ENCODE measurements around the gene ABCA10.

Gene ABCA10

DNA sequence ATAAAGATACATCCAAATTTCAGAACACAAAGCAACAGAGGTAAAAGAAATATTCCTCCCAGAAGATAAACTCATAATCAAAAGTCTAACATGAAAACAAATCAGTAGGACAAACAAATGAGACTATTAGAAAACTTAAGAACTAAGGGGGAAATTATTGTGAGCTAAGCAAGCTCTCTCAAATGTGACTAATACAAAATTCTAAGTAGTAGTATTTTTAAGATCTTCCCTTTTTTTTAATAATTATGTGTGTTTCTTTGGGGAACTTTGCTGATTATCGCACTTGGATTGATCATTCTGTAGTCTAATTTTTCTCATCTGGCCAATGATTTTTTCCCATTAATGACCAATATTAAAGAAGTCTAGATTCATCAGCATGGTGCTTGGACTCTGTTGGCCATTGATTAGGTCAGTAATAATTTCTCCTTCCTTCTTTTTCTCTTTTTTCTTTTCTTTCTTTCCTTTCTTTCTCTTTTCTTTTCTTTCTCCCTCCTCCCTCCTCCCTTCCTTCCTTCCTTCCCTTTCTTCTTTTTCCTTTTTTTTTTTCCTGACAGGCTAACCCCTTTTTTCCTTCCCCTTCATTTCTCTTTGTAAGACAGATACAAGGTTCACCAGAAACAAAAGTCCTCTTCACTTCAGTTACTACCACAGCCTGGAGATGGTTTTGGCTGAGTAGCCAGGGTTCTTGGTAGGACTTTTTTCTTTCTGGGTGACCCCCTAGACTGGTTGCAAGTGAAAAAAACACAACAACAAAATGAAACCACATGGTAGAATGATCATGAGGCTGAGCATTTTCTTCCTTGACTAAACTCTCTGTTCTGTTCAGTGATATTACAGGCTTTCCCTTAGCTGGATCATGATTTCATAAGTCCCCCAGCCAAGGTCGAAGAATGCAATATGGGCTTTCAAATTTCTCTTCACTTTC, 84.0 kb downstream of the ABCA10 start:
- H3K4me3 ChIP-seq (ENCODE audit: low read length): no peak overlapping the region
- DNase-seq (ENCODE audit: low read depth): no peak
- TF ChIP-seq, protein P1, sequence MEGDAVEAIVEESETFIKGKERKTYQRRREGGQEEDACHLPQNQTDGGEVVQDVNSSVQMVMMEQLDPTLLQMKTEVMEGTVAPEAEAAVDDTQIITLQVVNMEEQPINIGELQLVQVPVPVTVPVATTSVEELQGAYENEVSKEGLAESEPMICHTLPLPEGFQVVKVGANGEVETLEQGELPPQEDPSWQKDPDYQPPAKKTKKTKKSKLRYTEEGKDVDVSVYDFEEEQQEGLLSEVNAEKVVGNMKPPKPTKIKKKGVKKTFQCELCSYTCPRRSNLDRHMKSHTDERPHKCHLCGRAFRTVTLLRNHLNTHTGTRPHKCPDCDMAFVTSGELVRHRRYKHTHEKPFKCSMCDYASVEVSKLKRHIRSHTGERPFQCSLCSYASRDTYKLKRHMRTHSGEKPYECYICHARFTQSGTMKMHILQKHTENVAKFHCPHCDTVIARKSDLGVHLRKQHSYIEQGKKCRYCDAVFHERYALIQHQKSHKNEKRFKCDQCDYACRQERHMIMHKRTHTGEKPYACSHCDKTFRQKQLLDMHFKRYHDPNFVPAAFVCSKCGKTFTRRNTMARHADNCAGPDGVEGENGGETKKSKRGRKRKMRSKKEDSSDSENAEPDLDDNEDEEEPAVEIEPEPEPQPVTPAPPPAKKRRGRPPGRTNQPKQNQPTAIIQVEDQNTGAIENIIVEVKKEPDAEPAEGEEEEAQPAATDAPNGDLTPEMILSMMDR (conservative IDR thresholded peaks at IDR 0.05; ENCODE audit: low read length): no peak

DNA sequence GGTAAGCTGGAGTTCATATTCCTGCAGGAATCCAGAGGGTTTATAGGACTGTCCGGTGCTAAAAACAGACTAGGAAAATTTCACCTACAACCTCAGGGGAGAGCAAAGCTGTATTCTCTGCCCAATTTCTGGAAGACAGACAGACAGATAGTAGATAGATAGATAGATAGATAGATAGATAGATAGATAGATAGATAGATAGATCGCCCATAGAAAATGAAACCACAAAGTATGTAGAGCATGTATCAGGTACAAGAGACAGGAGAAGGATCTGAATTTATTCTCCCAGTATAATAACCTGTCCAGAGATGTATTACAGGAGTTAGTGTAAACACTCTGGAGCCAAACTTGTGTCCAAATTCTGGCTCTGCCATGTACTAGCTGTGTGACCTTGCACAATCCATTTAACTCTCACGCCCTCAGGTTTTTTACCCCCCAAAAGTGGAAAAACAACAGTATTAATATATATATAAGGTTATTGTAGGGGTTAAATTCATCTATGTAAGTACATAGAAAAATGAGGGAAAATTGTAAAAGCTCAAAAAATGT, 84.9 kb downstream of the ABCA10 start:
- no peak overlapping the region for H3K4me3 ChIP-seq (ENCODE audit: low read length)
- DNase-seq (ENCODE audit: low read depth): no peak
- TF ChIP-seq, protein P1 (conservative IDR thresholded peaks at IDR 0.05; ENCODE audit: low read length): no peak

DNA sequence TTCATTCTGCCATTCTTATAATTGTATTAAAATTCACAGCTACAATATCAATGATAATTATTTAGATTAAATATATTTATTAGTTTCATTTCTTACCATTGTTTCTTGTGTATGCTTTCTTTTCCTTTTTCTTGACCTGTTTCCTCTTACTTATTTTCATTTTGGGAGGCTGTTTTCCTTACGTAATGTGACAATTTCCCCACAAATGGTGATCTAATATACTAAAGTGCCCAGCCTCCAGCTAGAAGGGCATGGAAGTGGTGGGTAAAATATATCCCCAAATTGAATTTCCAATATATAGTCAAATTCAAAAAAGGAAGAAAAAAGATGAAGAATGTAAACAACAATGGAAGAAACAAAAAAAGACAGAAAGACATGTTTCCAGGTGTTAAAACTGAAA, 85.5 kb downstream of the ABCA10 start:
- TF ChIP-seq, protein P1 (conservative IDR thresholded peaks at IDR 0.05; ENCODE audit: low read length): no peak

DNA sequence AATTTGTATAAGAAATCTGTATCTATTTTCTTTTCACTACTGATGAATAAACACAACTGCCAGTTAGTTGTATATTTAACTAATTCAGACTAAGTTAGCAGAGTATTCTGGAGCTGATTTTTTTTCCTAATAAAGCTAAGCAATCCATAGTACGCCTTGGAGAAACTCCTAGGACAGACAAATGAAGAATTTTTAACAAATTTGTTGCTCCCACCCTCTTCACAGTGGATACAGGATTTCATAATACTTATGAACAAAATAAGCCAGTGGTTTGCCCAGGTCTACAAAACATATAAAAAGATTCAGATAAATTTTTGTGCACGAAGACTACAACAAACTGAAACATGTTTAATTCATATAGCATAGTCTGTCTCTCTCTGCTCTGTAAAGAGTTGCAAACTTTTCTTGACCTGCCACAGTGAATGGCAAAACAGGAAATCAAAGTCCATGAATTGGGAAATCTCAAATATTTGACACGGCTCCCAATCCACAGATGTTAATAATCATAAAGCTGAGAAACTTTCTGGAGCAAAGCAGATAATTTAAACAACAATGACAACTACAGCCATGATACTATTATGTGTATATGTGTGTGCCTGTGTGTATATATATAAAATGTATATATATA, 86.3 kb downstream of the ABCA10 start:
- peak; percentile 87 for DNase-seq (ENCODE audit: low read depth)
- H3K4me3 ChIP-seq (ENCODE audit: low read length): peak overlapping the region; percentile 39

More for the DNA sequence above, 85.5 kb downstream of the ABCA10 start:
- DNase-seq (ENCODE audit: low read depth): no peak
- no peak overlapping the region for H3K4me3 ChIP-seq (ENCODE audit: low read length)

DNA sequence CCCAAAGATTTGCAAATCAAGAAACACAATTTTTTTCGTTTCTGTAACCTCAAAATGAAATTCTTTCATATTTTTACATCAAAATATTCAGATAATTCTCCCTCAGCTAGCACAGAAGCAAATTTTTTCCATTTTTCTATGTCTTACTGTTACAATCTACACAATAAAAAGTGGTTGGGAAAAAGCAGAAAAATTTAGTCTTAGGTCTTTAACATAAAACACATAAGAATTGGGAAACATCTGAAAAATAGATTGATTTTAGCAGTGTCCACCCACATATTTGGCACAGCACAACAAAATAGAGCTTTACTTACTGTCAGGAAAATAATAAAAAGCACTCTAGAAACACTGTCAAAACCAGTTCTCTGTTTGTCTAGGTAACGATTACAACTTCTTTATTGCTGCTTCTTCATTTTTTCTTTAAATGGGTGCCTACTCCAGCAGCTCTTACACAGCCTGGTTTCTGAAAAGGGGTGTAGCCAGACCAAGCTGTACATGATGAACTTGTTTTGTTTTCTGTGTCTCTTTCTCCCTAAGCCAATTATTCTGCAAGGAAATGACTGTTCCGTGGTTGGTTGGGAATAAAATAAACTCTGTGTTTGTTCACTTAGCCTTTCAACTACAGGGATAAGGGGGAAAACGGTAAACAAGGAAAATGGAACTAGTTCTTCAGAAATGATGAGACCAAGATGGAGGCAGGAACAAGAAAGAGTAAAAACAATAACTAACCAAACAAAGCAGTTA, 87.0 kb downstream of the ABCA10 start, which contains the start of gene ABCA6:
Gene ABCA6 (minus strand): TSS at position 465 of the 744 bp plus-strand sequence. CDS start 1,192 bp downstream, outside the sequence.
- peak within 1 kb of the TSS; percentile 39 for H3K4me3 ChIP-seq (ENCODE audit: low read length)
- TF ChIP-seq, protein P1 (conservative IDR thresholded peaks at IDR 0.05; ENCODE audit: low read length): no peak
- peak; percentile 85 for DNase-seq (ENCODE audit: low read depth)

More for the DNA sequence above, 86.3 kb downstream of the ABCA10 start:
- TF ChIP-seq, protein P1 (conservative IDR thresholded peaks at IDR 0.05; ENCODE audit: low read length): no peak

DNA sequence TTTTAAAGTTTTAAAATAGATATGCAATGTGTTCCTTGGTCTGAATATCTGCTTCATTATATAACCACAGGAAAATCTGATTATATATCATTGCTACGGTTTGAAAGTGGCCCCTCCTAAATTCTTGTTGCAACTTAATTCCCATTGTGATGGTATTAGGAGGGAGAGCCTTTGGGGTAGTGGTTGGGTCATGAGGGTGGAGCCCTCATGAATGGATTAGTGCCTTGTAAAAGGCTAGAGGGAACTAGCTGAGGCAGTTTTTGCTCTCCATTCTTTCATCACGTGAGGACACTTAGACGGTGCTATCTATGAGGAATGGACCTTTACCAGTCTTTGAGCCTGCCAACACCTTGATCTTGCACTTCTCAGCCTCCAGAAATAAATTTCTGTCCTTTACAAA, 94.5 kb downstream of the ABCA10 start:
- no peak overlapping the region for H3K4me3 ChIP-seq (ENCODE audit: low read length)
- no peak for DNase-seq (ENCODE audit: low read depth)
- TF ChIP-seq, protein P1 (conservative IDR thresholded peaks at IDR 0.05; ENCODE audit: low read length): no peak

Data from AG10803 (cell line).